Endodermal cell (in vitro differentiated cells): ENCODE measurements around the gene ADK. TPM values are rescaled to one million over a fixed set of nuclear protein-coding genes. Genes with fewer than 3 reads are reported as not detected.

Source experiments
- DNase-seq: peaks from one replicate; pipeline ENCODE4 v3.0.0-alpha.2; 2017
- H3K27ac ChIP-seq: 2 replicates; pipeline ENCODE4 v1.5.1; 2013; ENCODE audit warnings: mild to moderate bottlenecking, low read depth, low read length, moderate library complexity
- H3K27me3 ChIP-seq: 2 replicates; pipeline ENCODE4 v1.6.1; 2013; ENCODE audit warnings: mild to moderate bottlenecking, low read length, moderate library complexity; ENCODE audit not compliant: insufficient read depth, control insufficient read depth, poor library complexity, severe bottlenecking
- H3K36me3 ChIP-seq: 2 replicates; pipeline ENCODE4 v1.7.0; 2013; ENCODE audit warnings: mild to moderate bottlenecking, low read length, moderate library complexity; ENCODE audit not compliant: control insufficient read depth, insufficient read depth
- H3K4me1 ChIP-seq: one replicate; pipeline ENCODE4 v1.7.0; 2013; ENCODE audit warnings: low read length; ENCODE audit not compliant: control insufficient read depth, insufficient read depth
- H3K4me3 ChIP-seq: 2 replicates; pipeline ENCODE4 v1.5.1; 2013; ENCODE audit warnings: mild to moderate bottlenecking, low read length, moderate library complexity
- H3K9ac ChIP-seq: 2 replicates; pipeline ENCODE4 v1.6.1; 2013; ENCODE audit warnings: mild to moderate bottlenecking, low read length, moderate library complexity; ENCODE audit not compliant: poor library complexity, severe bottlenecking; ENCODE audit errors: extremely low read depth
- H3K9me3 ChIP-seq: 2 replicates; pipeline ENCODE4 v1.6.1; 2013; ENCODE audit warnings: mild to moderate bottlenecking, low read length, moderate library complexity; ENCODE audit not compliant: control insufficient read depth
- H3K27ac Mint-ChIP-seq: 2 replicates; pipeline ENCODE4 v1.8.0; 2020; ENCODE audit warnings: mixed read lengths
- H3K27me3 Mint-ChIP-seq: 2 replicates; pipeline ENCODE4 v1.8.0; 2021; ENCODE audit warnings: mild to moderate bottlenecking, mixed read lengths; ENCODE audit not compliant: insufficient read depth
- H3K36me3 Mint-ChIP-seq: 2 replicates; pipeline ENCODE4 v1.8.0; 2020; ENCODE audit warnings: low read depth, mixed read lengths
- H3K4me1 Mint-ChIP-seq: 2 replicates; pipeline ENCODE4 v1.8.0; 2020; ENCODE audit warnings: mixed read lengths
- H3K4me3 Mint-ChIP-seq: 2 replicates; pipeline ENCODE4 v1.8.0; 2020; ENCODE audit warnings: mild to moderate bottlenecking, moderate library complexity, mixed read lengths
- H3K9me3 Mint-ChIP-seq: 2 replicates; pipeline ENCODE4 v1.8.0; 2020; ENCODE audit warnings: mild to moderate bottlenecking, mixed read lengths
- WGBS, 2 experiments: methylation state at CpG; one replicate each; pipeline versions ENCODE4 v1.1.5 to v1.1.7; 2013; ENCODE audit warnings: missing lambda C conversion rate in 2 of 2, mixed read lengths in 1 of 2; ENCODE audit not compliant: insufficient coverage in 1 of 2, insufficient read length in 1 of 2; 5-methylcytosine and 5-hydroxymethylcytosine counted together
- total RNA-seq, 2 donors: library from RNA; stranded (reverse); fragmentation: NEBNext Ultra II Directional in 1 of 2; extraction: Animal tissue kit (Norgen Biotek cat#: 25700) in 1 of 2; gene quantifications; 2 replicates in 1 of 2; 3 replicates in 1 of 2; pipeline ENCODE4 v1.2.1, GENCODE V29; 2021
- TF ChIP-seq, protein P1 (sequence below): fragments of 200-600 bp; sonication (generic); conservative IDR thresholded peaks from 2 replicates; pipeline ENCODE4 v1.5.0; 2021; ENCODE audit warnings: antibody characterized with exemption, mild to moderate bottlenecking

Gene ADK
- total RNA-seq, 2 donors from 2014 or later, result 23.6 to 36.7 TPM

- 80 to 95% methylated on average over 1 to 2 of the region's 2 CpGs for WGBS, 2 experiments
- Mint-ChIP-seq H3K9me3 (no peaks in the 10 kb centered on the region), H3K27ac (no peak overlapping the region), H3K4me1 (no peaks in the 10 kb centered on the region), H3K4me3 (no peak overlapping the region), H3K36me3 (peaks cover 9% of the 10 kb centered on the region), H3K27me3 (no peaks in the 10 kb centered on the region)
- Histone ChIP-seq H3K27me3 (no peaks in the 10 kb centered on the region), H3K4me3 (no peak overlapping the region), H3K36me3 (peaks cover 31% of the 10 kb centered on the region), H3K27ac (no peak overlapping the region), H3K9me3 (no peaks in the 10 kb centered on the region), H3K9ac (no peak overlapping the region), H3K4me1 (no peaks in the 10 kb centered on the region)
- TF ChIP-seq, protein P1, sequence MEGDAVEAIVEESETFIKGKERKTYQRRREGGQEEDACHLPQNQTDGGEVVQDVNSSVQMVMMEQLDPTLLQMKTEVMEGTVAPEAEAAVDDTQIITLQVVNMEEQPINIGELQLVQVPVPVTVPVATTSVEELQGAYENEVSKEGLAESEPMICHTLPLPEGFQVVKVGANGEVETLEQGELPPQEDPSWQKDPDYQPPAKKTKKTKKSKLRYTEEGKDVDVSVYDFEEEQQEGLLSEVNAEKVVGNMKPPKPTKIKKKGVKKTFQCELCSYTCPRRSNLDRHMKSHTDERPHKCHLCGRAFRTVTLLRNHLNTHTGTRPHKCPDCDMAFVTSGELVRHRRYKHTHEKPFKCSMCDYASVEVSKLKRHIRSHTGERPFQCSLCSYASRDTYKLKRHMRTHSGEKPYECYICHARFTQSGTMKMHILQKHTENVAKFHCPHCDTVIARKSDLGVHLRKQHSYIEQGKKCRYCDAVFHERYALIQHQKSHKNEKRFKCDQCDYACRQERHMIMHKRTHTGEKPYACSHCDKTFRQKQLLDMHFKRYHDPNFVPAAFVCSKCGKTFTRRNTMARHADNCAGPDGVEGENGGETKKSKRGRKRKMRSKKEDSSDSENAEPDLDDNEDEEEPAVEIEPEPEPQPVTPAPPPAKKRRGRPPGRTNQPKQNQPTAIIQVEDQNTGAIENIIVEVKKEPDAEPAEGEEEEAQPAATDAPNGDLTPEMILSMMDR, result no peak
- DNase-seq, result no peak
Measured at GRCh38 chr10:74202356-74202755, 51.3 kb downstream of the ADK start.

- Histone ChIP-seq H3K36me3 (peaks cover 19% of the 10 kb centered on the region), H3K4me1 (no peaks in the 10 kb centered on the region), H3K27ac (no peak overlapping the region), H3K9ac (no peak overlapping the region), H3K4me3 (no peak overlapping the region), H3K9me3 (no peaks in the 10 kb centered on the region), H3K27me3 (no peaks in the 10 kb centered on the region)
- Mint-ChIP-seq H3K4me3 (no peak overlapping the region), H3K27ac (no peak overlapping the region), H3K36me3 (peaks cover 15% of the 10 kb centered on the region), H3K9me3 (no peaks in the 10 kb centered on the region), H3K27me3 (no peaks in the 10 kb centered on the region), H3K4me1 (no peaks in the 10 kb centered on the region)
- DNase-seq, result no peak
- 96 to 98% methylated on average over 3 to 6 of the region's 6 CpGs for WGBS, 2 experiments
- TF ChIP-seq, protein P1, result no peak
Measured at GRCh38 chr10:74206746-74207145, 55.7 kb downstream of the ADK start.

GRCh38 chr10:74207691-74208480 lies 56.9 kb downstream of the ADK start:
- H3K27me3 Mint-ChIP-seq, result no peaks in the 10 kb centered on the region
- peaks cover 14% of the 10 kb centered on the region for H3K36me3 ChIP-seq
- H3K4me1 Mint-ChIP-seq, result no peaks in the 10 kb centered on the region
- no peaks in the 10 kb centered on the region for H3K9me3 Mint-ChIP-seq
- TF ChIP-seq, protein P1, result no peak
- no peak overlapping the region for H3K27ac ChIP-seq
- H3K4me3 Mint-ChIP-seq, result no peak overlapping the region
- 74 to 82% methylated on average over 4 to 7 of the region's 7 CpGs for WGBS, 2 experiments
- no peak overlapping the region for H3K4me3 ChIP-seq
- no peak overlapping the region for H3K27ac Mint-ChIP-seq
- H3K9me3 ChIP-seq, result no peaks in the 10 kb centered on the region
- H3K9ac ChIP-seq, result no peak overlapping the region
- peaks cover 15% of the 10 kb centered on the region for H3K36me3 Mint-ChIP-seq
- no peaks in the 10 kb centered on the region for H3K4me1 ChIP-seq
- H3K27me3 ChIP-seq, result no peaks in the 10 kb centered on the region
- peak; percentile 51 for DNase-seq
